Activated CD8-positive, alpha-beta memory T cell treated with anti-CD3 and anti-CD28 coated beads, Interleukin-2, amount 50 U/mL, for 24 hours (primary cell): ENCODE results near the gene CBARP.

ENCODE experiments used
- DNase-seq: peaks from one replicate; pipeline ENCODE4 v3.0.0-alpha.2; 2020; ENCODE audit errors: extremely low read depth

Gene CBARP

DNA sequence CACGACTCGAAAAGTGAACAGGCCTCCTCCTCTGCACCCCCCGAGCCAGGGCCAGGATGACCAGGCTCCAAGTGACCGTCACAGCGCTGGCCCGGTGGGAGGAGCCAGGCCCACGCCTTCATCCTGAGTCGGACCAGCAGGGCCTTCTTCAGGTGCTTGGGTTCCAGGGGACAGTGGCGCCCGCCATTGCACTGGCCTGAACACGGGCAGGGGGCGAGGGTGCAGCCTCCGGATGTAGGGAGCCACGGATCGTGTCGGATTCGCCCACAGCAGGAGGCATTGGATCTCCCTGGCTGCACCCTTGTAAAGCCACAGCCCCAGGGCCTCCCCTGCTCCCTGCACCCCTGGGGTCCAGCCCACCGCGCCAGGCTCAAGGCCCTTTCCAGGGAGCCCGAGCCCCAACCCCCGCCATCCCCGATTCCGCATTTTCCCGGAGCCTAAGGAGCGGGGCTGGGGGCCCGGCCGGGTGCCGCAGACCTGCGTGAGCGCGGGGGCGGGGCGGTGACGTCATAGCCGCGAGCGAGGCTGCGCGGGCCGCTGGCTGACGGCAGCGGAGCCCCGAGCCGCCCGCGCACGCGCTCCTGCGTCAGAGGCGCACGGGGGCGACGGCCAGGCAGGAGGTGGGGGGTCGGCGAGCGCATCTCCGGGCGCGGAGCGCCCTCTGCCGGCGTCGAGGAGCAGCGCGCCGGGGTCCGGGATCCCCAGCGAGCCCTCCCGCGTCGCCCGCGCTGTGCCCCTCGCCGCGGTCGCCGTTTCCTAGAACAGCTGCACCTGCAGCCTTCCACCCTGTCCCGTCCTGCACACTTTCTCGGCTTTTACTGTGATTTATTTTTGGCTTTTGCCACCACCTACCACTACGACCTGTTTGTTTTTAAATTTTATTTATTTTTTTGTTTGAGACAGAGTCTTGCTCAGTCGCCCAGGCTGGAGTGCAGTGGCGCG lies 2.3 kb upstream of the CBARP start:
- peak; percentile 69 for DNase-seq

DNA sequence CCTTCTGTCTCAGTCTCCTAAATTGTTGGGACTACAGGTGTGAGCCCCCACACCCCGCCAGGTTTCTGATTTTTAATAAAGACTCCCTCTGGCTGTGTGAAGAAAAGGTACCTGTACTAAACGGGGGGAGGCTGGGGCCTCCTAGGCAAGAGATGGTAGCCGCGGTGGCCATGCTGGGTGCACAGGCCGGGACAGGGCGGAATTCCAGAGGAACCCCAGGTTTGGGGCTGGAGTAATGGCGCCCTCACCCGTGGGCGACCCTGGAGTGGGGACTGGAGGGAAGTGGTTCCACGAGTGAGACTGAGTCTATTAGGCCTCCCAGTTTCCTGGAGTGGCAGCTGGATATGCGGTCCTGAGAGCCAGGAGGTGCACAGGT lies 1.6 kb upstream of the CBARP start:
- no peak for DNase-seq

DNA sequence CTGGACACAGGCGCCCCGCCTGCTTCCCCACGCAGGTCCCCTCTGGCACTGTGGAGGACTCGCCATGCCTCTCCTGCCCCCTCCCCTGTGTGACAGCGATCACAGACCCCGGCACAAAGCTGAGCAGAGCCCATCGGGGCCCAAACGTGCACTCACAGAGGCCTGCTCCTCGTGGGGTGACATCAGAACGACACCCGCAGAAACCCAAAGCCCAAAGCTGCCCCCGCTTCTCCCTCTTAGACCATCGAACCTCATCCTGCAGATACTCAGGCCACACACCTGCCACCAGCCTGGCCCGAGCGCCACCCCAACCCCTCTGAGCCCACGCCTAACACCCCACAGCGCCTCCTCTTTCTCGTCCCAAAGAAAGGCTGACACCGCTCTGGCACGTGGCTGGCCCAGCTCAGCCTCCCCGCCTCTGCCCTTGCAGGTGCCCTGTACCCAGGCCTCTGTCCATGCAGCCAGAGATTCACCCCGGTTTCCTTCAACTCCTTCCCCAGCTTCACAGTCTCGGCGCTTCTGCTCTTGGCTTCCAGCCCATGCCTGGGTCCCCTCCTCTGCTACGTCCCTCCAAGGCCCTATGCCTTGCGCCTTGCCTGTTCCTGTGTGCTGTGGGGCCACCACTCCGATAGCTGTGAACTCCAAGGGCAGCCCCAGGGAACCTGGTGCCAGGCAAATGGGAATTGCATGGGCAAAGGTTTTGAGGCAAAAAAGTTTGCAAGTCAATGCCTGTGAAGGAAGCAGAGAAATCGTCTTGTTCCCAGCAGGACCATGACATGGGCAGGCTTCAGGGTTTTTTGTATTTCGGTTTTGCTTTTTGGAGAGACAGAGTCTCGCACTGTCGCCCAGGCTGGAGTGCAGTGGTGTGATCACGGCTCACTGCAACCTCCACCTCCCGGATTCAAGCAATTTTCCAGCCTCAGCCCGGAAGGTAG lies 831 bp upstream of the CBARP start:
- no peak for DNase-seq

DNA sequence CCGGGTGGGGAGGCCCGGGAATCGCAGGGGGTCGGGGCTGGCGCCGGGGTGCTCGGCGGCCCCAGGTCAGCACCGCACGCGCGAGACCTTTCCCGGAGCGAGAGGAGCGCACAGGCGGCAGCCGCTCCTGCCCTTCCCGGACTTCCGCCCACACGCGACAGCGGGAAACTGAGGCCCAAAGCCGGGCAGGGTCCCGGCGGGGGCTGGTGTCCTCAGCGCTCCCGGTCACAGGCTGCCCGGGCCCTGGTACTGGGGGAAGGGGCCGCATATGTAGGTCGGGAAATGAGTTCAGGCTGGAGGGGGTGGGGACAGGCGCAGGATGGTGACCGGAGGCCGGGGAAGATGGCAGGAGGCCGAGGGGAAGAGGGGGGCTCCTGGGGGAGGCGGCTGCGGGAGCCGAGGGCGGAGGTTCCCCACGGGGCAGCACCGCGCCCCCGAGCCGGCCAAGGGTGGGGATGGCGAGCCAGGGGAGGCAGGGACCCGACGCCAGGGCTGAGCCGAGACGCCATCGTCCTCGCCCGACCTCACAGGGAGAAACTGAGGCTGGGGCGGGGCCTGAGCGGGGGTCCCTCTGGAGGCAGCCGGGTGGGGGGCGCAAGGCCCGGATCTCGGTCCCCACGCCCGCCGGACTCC lies 662 bp downstream of the CBARP start:
- DNase-seq = no peak

DNA sequence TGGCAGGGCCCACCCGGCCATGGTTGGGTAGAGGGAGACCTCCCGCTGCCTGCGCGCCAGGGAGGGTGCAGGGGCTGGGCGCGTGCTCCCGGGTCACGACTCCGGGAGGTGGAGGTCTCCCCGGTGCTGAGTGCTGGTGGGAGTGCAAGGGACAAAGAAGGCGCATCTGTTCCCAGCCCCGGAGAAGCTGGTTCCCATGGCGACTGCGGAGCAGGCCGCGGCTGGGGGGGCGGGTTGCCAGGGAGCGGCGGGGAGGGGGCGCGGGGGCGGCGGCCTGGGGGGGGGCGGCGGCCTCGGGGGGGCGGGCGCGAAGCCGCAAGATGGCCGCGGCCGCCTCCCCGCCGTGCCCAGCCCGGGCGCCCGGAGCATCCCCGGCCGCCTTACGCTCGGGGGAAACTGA lies 1.2 kb downstream of the CBARP start:
- no peak for DNase-seq

DNA sequence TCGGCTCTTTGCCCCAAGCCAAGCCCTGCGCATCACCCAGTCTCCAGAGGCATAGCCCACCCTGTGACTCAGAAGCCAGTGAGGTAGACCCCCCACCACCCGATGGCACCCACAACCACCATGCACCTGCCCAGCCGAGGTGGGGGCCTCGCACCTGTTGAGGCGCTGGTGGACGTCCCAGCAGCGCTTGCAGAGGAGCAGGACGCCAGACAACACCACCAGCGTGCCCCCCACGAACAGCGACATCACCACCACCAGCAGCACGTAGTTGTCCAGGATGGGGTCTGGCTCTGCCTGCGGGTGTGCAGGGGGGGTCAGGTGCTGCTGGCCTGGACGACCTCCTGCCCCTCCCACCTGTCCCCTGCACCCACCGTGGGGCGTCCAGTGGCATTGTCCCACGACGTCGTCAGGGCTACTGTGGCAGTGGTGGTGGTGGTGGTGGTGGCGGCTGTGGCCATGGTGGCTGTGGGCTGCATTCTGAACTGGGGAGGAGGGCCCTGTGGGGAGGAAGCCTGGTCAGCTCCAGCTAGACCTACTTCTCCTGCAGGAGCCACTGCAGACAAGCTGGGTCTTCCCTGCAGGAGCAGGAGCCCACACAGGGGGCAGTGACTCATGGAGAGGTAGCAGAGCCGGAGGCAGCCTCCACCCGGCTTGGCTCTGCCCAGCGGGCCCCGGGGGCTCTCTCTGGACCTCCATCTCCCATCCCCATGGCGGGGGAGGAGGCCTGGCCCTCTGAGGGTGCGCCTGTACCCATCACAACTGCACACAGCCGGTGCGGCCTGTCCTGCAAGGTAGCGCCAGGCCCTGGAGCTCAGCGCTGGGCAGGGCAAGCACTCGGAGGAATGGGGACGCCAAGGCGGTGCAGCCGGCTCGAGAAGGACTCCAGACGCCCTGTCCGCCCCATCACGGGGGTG lies 1.9 kb downstream of the CBARP start:
- no peak for DNase-seq

DNA sequence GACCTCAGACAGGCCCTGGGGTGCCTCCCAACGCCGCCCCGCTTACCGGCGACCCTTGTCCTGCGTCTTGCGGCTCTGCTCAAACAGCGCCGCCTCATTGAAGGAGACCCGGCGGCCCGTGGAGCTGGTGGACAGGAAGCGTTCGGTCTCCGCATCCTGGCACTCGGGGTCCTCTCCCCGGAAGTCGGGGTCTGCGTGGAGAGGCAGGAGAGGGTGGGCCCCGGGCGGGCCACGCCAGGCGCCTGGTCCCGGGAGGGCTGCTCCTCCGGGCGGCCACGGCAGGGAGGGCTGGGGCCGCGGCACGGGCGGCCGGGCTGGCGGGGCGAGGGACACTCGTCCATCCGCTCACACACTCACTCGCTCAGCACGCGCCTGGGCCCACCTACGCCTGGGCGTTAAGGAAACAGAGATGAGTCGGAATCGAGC lies 2.8 kb downstream of the CBARP start:
- no peak for DNase-seq

DNA sequence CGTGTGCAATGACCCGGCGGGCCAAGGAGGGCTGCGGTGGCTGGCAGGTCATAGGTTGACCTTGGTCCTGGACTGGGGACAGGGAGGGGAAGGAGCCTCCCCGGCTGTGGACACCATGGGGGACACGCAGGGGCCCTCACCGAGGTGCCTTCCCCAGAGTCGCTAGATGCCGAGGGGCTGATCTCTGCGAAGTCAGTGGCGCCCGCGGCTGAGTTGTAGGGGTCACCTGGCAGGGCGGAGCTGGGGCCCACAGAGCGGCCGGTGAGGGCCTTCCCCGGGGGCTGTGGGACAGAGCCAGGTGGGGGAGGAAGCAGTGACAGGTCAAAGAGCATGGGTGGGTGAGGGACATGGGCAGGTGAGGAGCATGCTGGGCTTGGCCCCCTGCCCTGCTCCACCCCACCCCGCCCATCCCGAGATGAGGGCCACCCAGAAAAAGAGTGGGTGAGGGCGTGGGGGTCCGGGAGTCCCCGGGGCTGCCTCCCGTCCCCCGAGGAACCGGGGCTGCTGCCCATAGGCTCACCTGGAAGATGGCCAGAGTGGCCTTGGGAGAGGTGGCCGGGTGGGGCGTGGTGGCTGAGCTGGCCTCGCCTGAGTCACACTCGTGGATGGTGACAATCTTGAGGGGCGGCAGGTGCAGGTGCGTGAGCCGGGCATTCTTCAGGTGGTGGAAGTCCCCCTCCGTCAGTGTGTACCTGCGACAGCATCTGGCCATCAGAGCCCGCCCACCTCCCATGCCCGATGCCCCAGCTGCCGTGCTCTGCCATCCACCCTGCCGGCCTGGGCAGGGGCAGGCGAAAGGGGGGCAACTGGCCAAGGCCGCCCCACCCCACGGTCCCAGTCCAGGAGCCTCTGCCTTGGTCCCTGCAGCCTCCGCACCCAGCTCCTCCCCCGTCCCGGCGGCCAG lies 3.5 kb downstream of the CBARP start:
- DNase-seq = no peak

DNA sequence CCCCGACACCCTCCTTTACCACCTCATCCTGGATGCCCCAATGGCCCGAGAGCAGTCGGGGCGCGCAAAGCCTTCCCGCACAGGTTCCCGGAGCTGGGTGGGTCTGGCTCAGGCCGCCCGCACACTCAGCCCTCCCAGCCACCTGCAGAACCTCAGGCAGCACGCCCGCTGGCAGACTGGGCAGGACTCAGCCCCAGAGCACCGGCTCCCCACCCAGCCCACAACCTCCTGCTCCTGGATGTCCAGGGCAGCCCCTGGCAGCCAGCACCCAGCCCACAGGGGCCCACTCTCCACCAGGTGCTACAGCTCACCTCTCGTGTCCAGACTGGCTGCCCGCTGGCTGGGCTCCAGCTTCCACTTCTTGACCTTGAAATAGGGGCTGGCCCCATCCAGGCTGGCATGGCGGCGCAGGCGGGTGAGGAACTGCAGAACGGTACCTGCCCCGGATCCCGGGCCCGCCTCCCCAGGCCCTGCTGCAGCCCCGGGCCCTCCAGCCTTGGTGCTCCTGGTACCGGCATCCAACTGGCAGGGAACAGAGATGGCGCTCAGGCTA lies 4.6 kb downstream of the CBARP start:
- no peak for DNase-seq

DNA sequence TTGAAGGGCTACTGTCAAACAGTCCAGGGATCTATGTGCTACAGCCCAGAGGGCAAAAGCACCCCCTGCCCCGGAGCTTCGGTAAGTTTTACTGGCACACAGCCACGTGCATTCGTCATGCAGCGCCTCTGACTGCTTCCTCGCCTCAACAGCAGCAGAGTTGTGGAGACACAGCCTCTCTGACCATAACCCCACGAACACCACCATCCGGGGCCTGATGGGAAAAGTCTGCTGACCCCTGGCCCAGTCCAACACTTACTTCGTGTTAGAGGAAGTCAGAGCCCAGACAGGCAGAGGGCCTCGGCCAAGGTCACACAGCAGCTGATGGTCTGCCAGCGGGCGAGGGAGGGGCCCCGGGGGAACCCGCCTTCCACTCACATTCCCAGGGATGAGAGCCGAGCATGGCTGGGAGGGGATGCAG lies 5.1 kb downstream of the CBARP start:
- DNase-seq = no peak

DNA sequence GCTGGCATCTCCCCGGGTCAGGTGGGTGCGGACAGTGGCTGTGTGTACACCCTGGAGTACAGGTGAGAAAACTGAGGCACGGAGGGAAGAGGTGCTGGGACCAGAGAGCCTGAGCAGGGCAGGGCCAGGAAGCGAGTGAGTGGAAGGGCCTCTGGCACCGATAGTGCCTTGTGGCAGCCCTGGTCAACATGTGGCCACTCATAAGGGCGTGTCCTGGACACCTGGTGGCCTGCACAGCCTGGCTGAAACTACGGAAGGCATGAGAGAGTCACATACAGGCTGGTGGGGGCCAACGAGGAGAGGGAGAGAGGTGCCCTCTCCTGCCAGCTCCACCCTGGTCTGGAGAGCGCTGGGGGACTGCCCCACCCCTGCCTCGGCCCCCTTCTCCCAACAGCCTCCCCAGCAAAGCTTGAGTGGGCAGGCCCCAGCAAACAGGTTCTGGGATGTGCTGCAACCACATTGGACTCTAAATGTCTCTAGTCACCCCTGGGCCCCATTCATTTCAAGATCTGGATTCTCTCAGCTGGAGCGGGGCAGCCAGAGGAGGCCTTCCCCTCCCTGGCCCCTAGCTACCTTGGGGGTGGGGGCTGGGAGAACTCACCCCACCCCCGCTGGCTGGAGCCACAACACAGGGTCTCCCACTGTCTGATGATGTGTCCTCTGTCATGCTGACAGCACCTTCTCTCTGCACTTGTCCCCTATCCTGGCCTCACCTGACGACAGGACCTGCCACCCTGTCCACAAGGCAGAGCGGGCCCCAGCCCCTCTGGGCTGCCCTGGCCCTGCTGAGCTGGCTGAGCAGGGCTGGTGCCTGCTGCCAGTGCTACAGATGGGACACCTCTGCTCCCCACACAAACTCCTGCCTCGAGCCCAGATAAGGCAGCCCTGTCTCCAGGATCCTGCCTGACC lies 5.8 kb downstream of the CBARP start:
- no peak for DNase-seq

DNA sequence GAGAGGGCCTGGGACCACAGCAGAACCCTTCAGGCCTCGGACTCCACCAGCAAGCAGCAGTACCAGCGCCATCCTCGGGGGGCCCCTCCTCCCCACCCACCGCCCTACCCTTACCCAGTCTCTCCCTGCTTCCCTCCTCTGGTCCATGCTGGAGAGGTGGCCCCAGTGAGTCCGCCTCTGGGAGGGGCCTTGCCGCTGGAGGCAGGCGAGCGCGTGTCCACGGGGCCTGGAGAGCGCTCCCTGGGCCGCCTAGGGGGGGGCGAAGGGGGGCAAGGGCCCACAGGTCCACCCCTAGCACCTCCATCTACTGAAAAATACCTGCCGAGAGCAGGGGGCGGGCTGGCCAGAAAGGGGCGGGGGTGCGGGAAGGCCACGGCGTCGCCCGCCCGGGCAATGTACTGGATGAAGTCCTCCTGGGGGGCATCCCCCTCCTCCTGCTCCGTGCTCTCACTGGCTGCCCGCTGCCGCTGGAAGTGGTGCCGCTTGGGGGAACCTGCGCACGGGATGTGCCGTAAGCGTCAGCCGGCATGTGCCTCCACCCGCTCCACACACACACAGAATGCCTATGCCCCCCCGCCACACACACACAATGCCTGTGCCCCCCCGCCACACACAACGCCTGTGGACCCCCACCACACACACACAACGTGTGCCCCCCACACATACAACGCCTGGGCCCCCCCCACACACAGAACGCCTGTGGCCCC lies 6.9 kb downstream of the CBARP start:
- no peak for DNase-seq

DNA sequence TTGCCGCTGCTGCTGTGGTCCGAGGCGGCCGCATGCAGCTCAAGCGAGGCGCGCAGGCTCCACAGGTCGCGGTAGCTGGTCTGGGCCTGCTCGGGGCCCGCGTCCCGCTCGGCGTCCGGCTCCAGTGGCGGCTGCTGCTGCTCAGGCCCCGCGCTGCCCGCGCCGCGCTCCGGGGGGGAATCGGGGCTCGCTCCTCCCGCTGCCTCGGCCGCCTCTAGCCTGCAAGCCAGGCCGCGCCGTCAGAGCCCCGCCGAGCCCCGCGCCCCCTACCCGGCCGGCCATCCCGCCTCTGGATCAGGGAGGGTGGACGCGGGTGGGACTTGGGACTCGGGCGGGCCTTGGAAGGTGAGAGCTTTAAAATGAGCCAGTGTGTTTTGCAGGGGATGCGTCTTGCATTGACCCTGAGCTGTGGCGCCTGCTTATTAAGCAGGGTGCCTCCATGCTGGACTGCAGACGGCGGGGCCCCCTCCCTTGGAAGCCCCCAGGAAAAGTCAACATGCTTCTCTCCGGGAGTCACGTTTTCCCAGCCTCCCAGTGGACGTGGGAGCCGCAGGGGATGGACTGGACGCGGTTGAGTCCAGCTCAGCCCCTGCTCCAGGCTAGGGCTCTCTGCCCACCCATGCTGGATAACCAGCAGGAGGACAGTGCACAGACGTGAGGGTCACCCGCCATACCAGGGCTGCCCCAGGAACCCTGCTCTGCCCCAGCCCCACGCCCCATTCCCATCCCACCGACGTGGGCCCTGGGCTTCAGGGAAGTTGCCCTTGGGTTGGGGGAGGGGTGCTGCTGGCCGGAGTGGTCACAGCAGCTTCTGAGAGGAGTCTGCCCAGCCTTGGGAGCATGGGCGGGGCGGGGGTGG lies 7.7 kb downstream of the CBARP start:
- no peak for DNase-seq

DNA sequence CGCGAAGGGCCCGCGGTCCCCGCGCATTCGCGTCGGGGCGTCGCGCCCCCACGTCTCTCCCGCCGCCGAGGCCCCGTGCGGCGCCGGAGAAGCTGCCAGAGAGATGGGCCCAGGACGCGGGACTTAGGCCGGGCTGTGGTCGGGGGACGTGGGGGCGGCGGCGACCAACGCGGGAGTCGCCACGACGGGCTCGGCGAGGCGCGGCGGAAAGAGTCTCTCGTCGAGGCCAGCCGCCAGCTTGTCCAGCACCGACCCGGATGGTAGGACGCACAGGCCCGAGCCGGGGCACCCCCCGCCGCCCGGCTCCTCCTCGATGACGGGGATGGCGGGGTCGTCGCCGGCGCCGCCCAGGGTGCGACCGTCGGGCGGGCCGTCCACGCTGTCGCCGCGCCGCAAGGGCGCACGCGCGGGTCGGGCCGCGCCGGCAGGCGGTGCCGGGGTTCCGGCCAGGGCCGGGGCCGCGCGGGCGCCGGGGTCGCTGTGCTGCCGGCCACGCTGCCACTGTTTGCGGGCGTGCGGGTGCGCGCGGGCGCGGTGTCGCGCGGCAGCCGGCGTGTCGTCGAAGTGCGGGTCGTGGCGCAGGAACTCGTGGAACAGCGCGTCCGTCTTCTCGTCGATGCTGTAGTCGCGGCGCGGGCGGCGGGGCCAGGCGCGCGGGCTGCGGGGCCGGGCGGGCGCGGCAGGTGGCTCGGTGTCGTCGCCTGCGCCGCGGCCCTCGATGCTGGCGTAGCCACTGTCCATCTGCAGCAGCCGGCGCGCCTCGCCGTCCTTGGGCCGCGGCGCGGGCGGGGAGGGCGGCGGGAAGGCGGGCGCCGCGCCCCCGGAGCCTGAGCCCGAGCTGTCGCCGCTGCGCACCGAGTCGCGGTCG lies 8.5 kb downstream of the CBARP start:
- DNase-seq = no peak

DNA sequence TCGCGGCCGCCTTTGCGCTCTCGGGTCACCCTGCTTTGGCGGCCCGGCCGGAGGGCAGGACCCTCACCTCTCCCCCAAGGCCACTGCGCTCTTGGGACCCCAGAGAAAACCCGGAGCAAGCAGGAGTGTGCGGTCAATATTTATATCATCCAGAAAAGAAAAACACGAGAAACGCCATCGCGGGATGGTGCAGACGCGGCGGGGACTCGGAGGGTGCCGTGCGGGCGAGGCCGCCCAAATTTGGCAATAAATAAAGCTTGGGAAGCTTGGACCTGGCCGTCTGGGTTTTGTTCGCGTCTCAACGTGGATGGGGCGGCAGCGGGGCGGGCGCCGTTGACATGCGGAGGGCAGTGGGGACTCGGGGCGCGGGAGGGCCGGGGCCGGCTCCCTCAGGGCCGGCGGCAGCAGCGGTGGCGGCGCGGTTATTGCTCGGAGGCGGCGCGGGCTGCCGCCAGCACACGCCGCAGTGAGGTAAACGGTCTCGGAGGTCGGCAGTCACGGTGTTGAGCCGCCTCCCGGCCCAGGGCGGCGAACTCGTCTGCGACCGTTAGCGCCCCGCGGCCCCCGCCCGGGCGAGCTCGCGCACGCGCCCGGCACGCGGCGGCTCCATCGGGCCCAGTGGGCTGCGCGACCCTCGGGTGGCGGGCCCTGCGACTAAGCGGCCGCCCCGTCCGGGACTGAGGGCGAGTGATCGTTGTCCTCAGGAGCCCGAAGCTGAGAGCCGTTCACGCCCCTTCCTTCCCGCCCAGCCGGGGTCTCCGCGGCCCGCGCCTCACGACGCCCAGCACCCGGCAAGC lies 9.4 kb downstream of the CBARP start:
- no peak for DNase-seq
